GM19455 (cell line): ENCODE measurements around the gene SPATA31A5.
"Not testable (repeated sequence)": the region's sequence is repeated elsewhere in the genome, so short reads cannot be mapped to it uniquely, and the experiment has no call there.

Experiments used
- ATAC-seq: cut with Tn5 transposase; IDR thresholded peaks from one replicate; pipeline ENCODE4 v1.9.1; 2021; ENCODE audit not compliant: unreplicated experiment

Gene SPATA31A5

DNA sequence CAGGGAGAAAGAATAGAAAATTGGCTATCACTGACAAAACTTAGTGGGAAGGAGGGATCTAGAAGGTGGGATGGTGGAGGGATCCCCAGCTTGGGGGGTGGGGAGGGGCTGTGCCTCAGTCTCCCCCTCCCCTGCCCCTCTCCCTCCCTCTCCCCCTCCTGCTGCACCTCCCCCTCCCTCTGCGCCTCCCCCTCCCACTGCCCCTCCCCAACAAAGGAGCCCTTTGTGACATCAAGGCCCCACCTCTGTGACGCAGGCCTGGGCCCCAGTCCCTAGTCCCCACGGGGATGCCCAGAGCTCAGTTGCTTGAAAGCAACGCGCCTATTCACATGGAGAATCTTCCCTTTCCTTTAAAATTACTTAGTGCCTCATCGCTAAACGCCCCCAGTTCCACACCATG, at the start of gene SPATA31A5:
Gene SPATA31A5, plus strand, starts transcription at position 301 of the 400 bp plus-strand sequence. Its CDS starts 29 bp downstream, at position 330.
- not testable (repeated sequence) for ATAC-seq

GRCh38 chr9:60962990-60963350, 48.8 kb downstream of the SPATA31A5 start:
- not testable (repeated sequence) for ATAC-seq

- not testable (repeated sequence) for ATAC-seq
Measured at GRCh38 chr9:60966382-60966781, 52.2 kb downstream of the SPATA31A5 start.
